ENCODE measurements around the gene CLIP4.
A peak's percentile ranks its signal among the peaks of the same experiment; 100 is the strongest.

The CLIP4 gene

GRCh38 chr2:29117636-29118303 lies 2.6 kb downstream of the CLIP4 start:
- Histone ChIP-seq H3K4me3 (no peak overlapping the region), H3K27ac (no peak overlapping the region)
- DNase-seq (ENCODE audit: low spot score), result no peak
- no peak for TF ChIP-seq CTCF (IDR thresholded peaks at IDR 0.05)

- no peak for DNase-seq (ENCODE audit: low spot score)
- H3K4me3 ChIP-seq, result no peak overlapping the region
- no peak overlapping the region for H3K27ac ChIP-seq
- TF ChIP-seq CTCF (IDR thresholded peaks at IDR 0.05), result no peak
Measured at GRCh38 chr2:29119211-29119610, 4.0 kb downstream of the CLIP4 start.

- TF ChIP-seq CTCF (IDR thresholded peaks at IDR 0.05), result no peak
- no peak overlapping the region for H3K4me3 ChIP-seq
- H3K27ac ChIP-seq, result no peak overlapping the region
- no peak for DNase-seq (ENCODE audit: low spot score)
Measured at GRCh38 chr2:29120846-29121245, 5.6 kb downstream of the CLIP4 start.

GRCh38 chr2:29123617-29124349 lies 8.6 kb downstream of the CLIP4 start:
- no peak overlapping the region for H3K4me3 ChIP-seq
- no peak overlapping the region for H3K27ac ChIP-seq
- no peak for TF ChIP-seq CTCF (IDR thresholded peaks at IDR 0.05)
- DNase-seq (ENCODE audit: low spot score), result no peak

- Histone ChIP-seq H3K27ac (no peak overlapping the region), H3K4me3 (no peak overlapping the region)
- TF ChIP-seq CTCF (IDR thresholded peaks at IDR 0.05), result no peak
- DNase-seq (ENCODE audit: low spot score), result no peak
Measured at GRCh38 chr2:29124504-29124903, 9.3 kb downstream of the CLIP4 start.

GRCh38 chr2:29129586-29130281 lies 14.5 kb downstream of the CLIP4 start:
- no peak for DNase-seq (ENCODE audit: low spot score)
- TF ChIP-seq CTCF (IDR thresholded peaks at IDR 0.05), result no peak
- Histone ChIP-seq H3K4me3 (peak overlapping the region; percentile 20), H3K27ac (peak overlapping the region; percentile 29 to 53)
